HCT116 (cell line): ENCODE results near the gene HIP1R. TPM values are rescaled to one million over a fixed set of nuclear protein-coding genes. Genes with fewer than 3 reads are reported as not detected.

Source experiments
- ATAC-seq: fragments of 200-7000 bp; cut with Tn5 transposase; 2 replicates; pipeline ENCODE4 v1.9.1; 2020; ENCODE audit warnings: mild to moderate bottlenecking, moderate library complexity
- BruUV-seq: library from RNA; stranded (reverse); fragments of 400-500 nt; replicated peaks from 2 replicates; lab custom pipeline; 2021; lab: Mats Ljungman, UMichigan
- CTCF ChIA-PET: fragments of 300-600 bp; sonication (Branson Sonifier 250); formaldehyde crosslinking; loops from one replicate; lab custom pipeline; 2021; ENCODE audit warnings: antibody characterized with exemption; lab: Charles Lee
- POLR2A ChIA-PET: fragments of 300-600, 350-600 bp; sonication (Branson Sonifier 250); formaldehyde crosslinking; loops from one replicate; lab custom pipeline; 2021; ENCODE audit warnings: antibody characterized with exemption; lab: Charles Lee
- RAD21 ChIA-PET, 2 experiments: fragments of 300-600 bp; sonication (Branson Sonifier 250); formaldehyde crosslinking; loops; one replicate each; lab custom pipeline; 2023; ENCODE audit warnings: low total read pairs in 2 of 2; ENCODE audit not compliant: uncharacterized antibody in 2 of 2, unreplicated experiment in 2 of 2, low non-redundant PET in 1 of 2; lab: Charles Lee
- DNase-seq: peaks from one replicate; pipeline ENCODE4 v3.0.0-alpha.2; 2010; ENCODE audit warnings: low read depth, low spot score
- H2AFZ ChIP-seq: fragments of 200-600 bp; shearing (Covaris generic), sonication (generic); 2 replicates; pipeline ENCODE4 v1.6.1; 2017; ENCODE audit warnings: low read depth, mixed run types, mixed read lengths, antibody characterized with exemption, low read length; ENCODE audit not compliant: poor library complexity, severe bottlenecking
- H3K27ac ChIP-seq: 2 replicates; pipeline ENCODE4 v1.5.1; 2012; ENCODE audit warnings: low read depth, low read length
- H3K27me3 ChIP-seq: fragments of 200-600 bp; sonication (generic); 2 replicates; pipeline ENCODE4 v1.6.1; 2016; ENCODE audit warnings: mixed run types, low read length, mixed read lengths; ENCODE audit not compliant: insufficient read depth
- H3K36me3 ChIP-seq, 2 experiments: fragments of 200-500 bp in 1 of 2; fragments of 200-600 bp in 1 of 2; sonication (Bioruptor generic) in 1 of 2; sonication (generic) in 1 of 2; 2 replicates each; pipeline versions ENCODE4 v1.5.1 to v1.6.1; 2014 to 2016; ENCODE audit warnings: low read length in 2 of 2, inconsistent platforms in 1 of 2, mixed read lengths in 1 of 2, mixed run types in 1 of 2; ENCODE audit not compliant: insufficient read depth in 2 of 2, control insufficient read depth in 1 of 2
- H3K4me1 ChIP-seq, 2 experiments: fragments of 200-600 bp in 1 of 2; sonication (generic) in 1 of 2; 2 replicates each; pipeline versions ENCODE4 v1.5.1 to v1.6.1; 2012 to 2017; ENCODE audit warnings: low read length in 2 of 2, inconsistent platforms in 1 of 2, mild to moderate bottlenecking in 1 of 2, mixed read lengths in 1 of 2, mixed run types in 1 of 2, moderate library complexity in 1 of 2; ENCODE audit not compliant: insufficient read depth in 2 of 2, control insufficient read depth in 1 of 2
- H3K4me2 ChIP-seq: fragments of 200-600 bp; sonication (generic); 2 replicates; pipeline ENCODE4 v1.6.1; 2017; ENCODE audit warnings: mixed run types, low read length, mixed read lengths
- H3K4me3 ChIP-seq, 2 experiments: fragments of 200-600 bp in 1 of 2; sonication (generic) in 1 of 2; replicated peaks in 1 of 2; 2 replicates each; pipeline ENCODE4 v1.5.1; 2011 to 2016; ENCODE audit warnings: low read length in 2 of 2, control low read depth in 1 of 2, low read depth in 1 of 2, mild to moderate bottlenecking in 1 of 2, mixed read lengths in 1 of 2, mixed run types in 1 of 2
- H3K79me2 ChIP-seq: fragments of 200-600 bp; sonication (generic); 2 replicates; pipeline ENCODE4 v1.6.1; 2017; ENCODE audit warnings: mild to moderate bottlenecking, mixed run types, low read length, moderate library complexity, mixed read lengths; ENCODE audit not compliant: insufficient read depth
- H3K9ac ChIP-seq: fragments of 200-600 bp; sonication (generic); 2 replicates; pipeline ENCODE4 v1.6.1; 2016; ENCODE audit warnings: low read length, mixed read lengths
- H3K9me2 ChIP-seq: fragments of 200-600 bp; sonication (generic), shearing (Covaris generic); 2 replicates; pipeline ENCODE4 v1.6.1; 2017; ENCODE audit warnings: mixed run types, mild to moderate bottlenecking, moderate library complexity; ENCODE audit not compliant: insufficient read depth
- H3K9me3 ChIP-seq, 2 experiments: fragments of 200-500 bp in 1 of 2; fragments of 200-600 bp in 1 of 2; sonication (Bioruptor generic) in 1 of 2; sonication (generic) in 1 of 2; 2 replicates each; pipeline ENCODE4 v1.6.1; 2014 to 2017; ENCODE audit warnings: low read length in 2 of 2, mixed read lengths in 2 of 2, inconsistent platforms in 1 of 2, low read depth in 1 of 2, mild to moderate bottlenecking in 1 of 2, mixed run types in 1 of 2, moderate library complexity in 1 of 2; ENCODE audit not compliant: control insufficient read depth in 1 of 2, insufficient read depth in 1 of 2
- H4K20me1 ChIP-seq: fragments of 200-600 bp; sonication (generic), shearing (Covaris generic); 2 replicates; pipeline ENCODE4 v1.6.1; 2017; ENCODE audit warnings: mixed run types, mild to moderate bottlenecking, moderate library complexity; ENCODE audit not compliant: insufficient read depth
- ATF3 ChIP-seq: IDR thresholded peaks from 2 replicates; pipeline ENCODE4 v1.6.1; 2012
- CBX3 ChIP-seq: IDR thresholded peaks from 2 replicates; pipeline ENCODE4 v1.6.1; 2012; ENCODE audit warnings: low read depth
- CTCF ChIP-seq, 3 experiments: fragments of 200-600 bp in 1 of 3; sonication (generic) in 1 of 3; IDR thresholded peaks in 2 of 3; conservative IDR thresholded peaks in 1 of 3; 2 replicates each; pipeline ENCODE4 v1.5.1; 2012 to 2017; ENCODE audit warnings: low read depth in 2 of 3, low read length in 2 of 3, antibody characterized with exemption in 1 of 3, borderline replicate concordance in 1 of 3, control low read depth in 1 of 3, mild to moderate bottlenecking in 1 of 3, mixed read lengths in 1 of 3, mixed run types in 1 of 3, moderate library complexity in 1 of 3; ENCODE audit not compliant: insufficient read depth in 1 of 3
- EZH2phosphoT487 ChIP-seq: fragments of 200-600 bp; IDR thresholded peaks from 2 replicates; pipeline ENCODE4 v1.6.1; 2018; ENCODE audit warnings: antibody characterized with exemption, borderline replicate concordance
- JUND ChIP-seq: IDR thresholded peaks from 2 replicates; pipeline ENCODE4 v1.6.1; 2012
- POLR2AphosphoS5 ChIP-seq: IDR thresholded peaks from 2 replicates; pipeline ENCODE4 v1.6.1; 2011; ENCODE audit warnings: mild to moderate bottlenecking, low read depth, low read length, moderate library complexity
- YY1 ChIP-seq: IDR thresholded peaks from 2 replicates; pipeline ENCODE4 v1.6.1; 2011; ENCODE audit warnings: low read length, low read depth, moderate library complexity, mild to moderate bottlenecking; ENCODE audit not compliant: insufficient replicate concordance; ENCODE audit errors: extremely low read depth
- intact Hi-C: fragments of 100-400 bp; cut with micrococcal nuclease; formaldehyde crosslinking; loops from 2 replicates; pipeline ENCODE4 v1.10.0; 2022
- total RNA-seq: library from RNA; stranded (reverse); gene quantifications from one replicate; pipeline ENCODE4 v1.2.1, GENCODE V29; 2021; ENCODE audit not compliant: unreplicated experiment

HIP1R gene
- total RNA-seq, 1 experiment from 2014 or later, result 57.8 TPM

GRCh38 chr12:122850048-122850445, 14.8 kb downstream of the HIP1R start:
- no peak overlapping the region for H3K4me3 ChIP-seq
- no peaks in the 10 kb centered on the region for H3K4me1 ChIP-seq
- H4K20me1 ChIP-seq, result no peaks in the 10 kb centered on the region
- no peak overlapping the region for H2AFZ ChIP-seq
- no peaks in the 10 kb centered on the region for H3K9me2 ChIP-seq
- H3K27ac ChIP-seq, result no peak overlapping the region
- peaks cover 23% of the 10 kb centered on the region for H3K79me2 ChIP-seq
- H3K9ac ChIP-seq, result no peak overlapping the region
- intact Hi-C loops, result no loop called here
- H3K4me2 ChIP-seq, result no peak overlapping the region
- ChIA-PET POLR2A (no interaction called here), CTCF (no interaction called here), RAD21 (no interaction called here)
- no peaks in the 10 kb centered on the region for H3K9me3 ChIP-seq
- ATAC-seq, result no peak
- no peak for DNase-seq
- H3K27me3 ChIP-seq, result no peaks in the 10 kb centered on the region
- BruUV-seq, result no TSS peak
- H3K36me3 ChIP-seq, result peaks cover 0 to 7% of the 10 kb centered on the region in 2 experiments; a peak in 3 of 4 replicates
- TF ChIP-seq JUND (no peak), POLR2AphosphoS5 (no peak), YY1 (no peak), EZH2phosphoT487 (no peak), CTCF (IDR thresholded peaks at IDR 0.05 in 2 of 3, conservative IDR thresholded peaks at IDR 0.05 in 1 of 3; ENCODE audit: borderline replicate concordance in 1 of 3, insufficient read depth in 1 of 3, low read depth in 2 of 3, low read length in 2 of 3) (no peak), ATF3 (no peak), CBX3 (no peak)
- TF ChIP-seq, all 23 proteins: peak for 0
